ENCODE data around the gene DENND4A. TPM values are rescaled to one million over a fixed set of nuclear protein-coding genes. Genes with fewer than 3 reads are reported as not detected.

Gene DENND4A
- total and polyA plus RNA-seq, 2 donors (not counting 1 experiment from before 2014, with no cell fraction given) = 24.4 to 103 TPM

DNA sequence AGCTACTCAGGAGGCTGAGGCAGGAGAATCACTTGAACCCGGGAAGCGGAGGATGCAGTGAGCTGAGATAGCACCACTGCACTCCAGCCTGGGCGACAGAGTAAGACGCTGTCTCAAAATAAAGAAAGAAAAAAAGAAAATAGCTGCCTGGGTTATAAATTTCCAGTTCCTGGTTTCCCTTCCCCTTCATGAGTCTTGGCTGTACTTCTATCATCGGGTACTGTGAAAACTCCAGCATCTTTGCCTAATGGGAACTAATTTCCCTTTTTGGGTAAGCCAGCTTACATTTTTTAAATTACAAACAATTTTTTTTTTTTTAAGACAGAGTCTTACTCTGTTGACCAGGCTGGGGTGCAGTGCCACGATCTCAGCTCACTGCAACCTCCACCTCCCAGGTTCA lies 15.0 kb downstream of the DENND4A start:
- Histone ChIP-seq H3K9me3 (ENCODE audit: control extremely low read depth in 1 of 3, control insufficient read depth in 2 of 3, insufficient read depth in 1 of 3, low read length in 2 of 3) (no peaks in the 10 kb centered on the region), H3K79me2 (ENCODE audit: control insufficient read depth, insufficient read depth, low read length) (peaks cover 97% of the 10 kb centered on the region), H3K4me3 (ENCODE audit: control extremely low read depth in 1 of 5, extremely low read depth in 1 of 5, insufficient read depth in 1 of 5, low read depth in 2 of 5, low read length in 4 of 5) (peak overlapping the region in 3 of 5 experiments; percentile 1 to 53 (median 33)), H4K20me1 (ENCODE audit: control insufficient read depth, insufficient read depth, low read length, poor library complexity, severe bottlenecking) (peaks cover 6% of the 10 kb centered on the region), H3K36me3 (replicated peaks in 1 of 2; ENCODE audit: control extremely low read depth in 1 of 2, control insufficient read depth in 1 of 2, extremely low read depth in 1 of 2, insufficient read depth in 2 of 2, low read length in 1 of 2) (peaks cover 5 to 7% of the 10 kb centered on the region in 2 experiments), H3K9ac (ENCODE audit: low read length) (peak overlapping the region; percentile 48), H3K27ac (ENCODE audit: low read length in 2 of 2) (peak overlapping the region; percentile 70 to 87), H3K27me3 (replicated peaks in 1 of 4; ENCODE audit: control extremely low read depth in 1 of 4, control insufficient read depth in 3 of 4, insufficient read depth in 4 of 4, low read length in 3 of 4) (no peaks in the 10 kb centered on the region), H3K4me2 (replicated peaks; ENCODE audit: low read depth, low read length, poor library complexity, severe bottlenecking) (peak overlapping the region; percentile 66), H2AFZ (ENCODE audit: insufficient read depth, low read depth, low read length, poor library complexity, severe bottlenecking) (no peak overlapping the region), H3K4me1 (ENCODE audit: control insufficient read depth in 2 of 2, insufficient read depth in 2 of 2, low read length in 2 of 2) (peaks cover 79 to 96% of the 10 kb centered on the region in 2 donors)
- Mint-ChIP-seq H3K4me3 (peak overlapping the region; percentile 73), H3K4me1 (peaks cover 55% of the 10 kb centered on the region), H3K27ac (peak overlapping the region; percentile 91), H3K9me3 (ENCODE audit: insufficient read depth) (no peaks in the 10 kb centered on the region), H3K27me3 (no peaks in the 10 kb centered on the region)
- DNase-seq (peak; percentile 65), ATAC-seq (ENCODE audit: low read depth) (peak; percentile 41)
- ChIA-PET POLR2A (interaction anchor here (0.8 to 1.0 kb wide), 2 partner anchors 13 to 15 kb away, joined by 3 to 5 read pairs; partner anchors contain the start of gene DENND4A), CTCF (interaction anchor here (0.7 to 1.2 kb wide), 4 partner anchors 9 to 43 kb away, joined by 3 to 5 read pairs (median 4); no protein-coding TSS in a partner anchor)
- intact Hi-C loops (cut with micrococcal nuclease) = loop anchor here (1.0 to 5.0 kb wide), 3 partner anchors 10 to 70 kb away; no protein-coding TSS in a partner anchor
- TF ChIP-seq EZH2 (IDR thresholded peaks at IDR 0.05; ENCODE audit: borderline replicate concordance, insufficient read depth, low read depth, low read length, poor library complexity, severe bottlenecking) = no peak
- TF ChIP-seq, protein P1, sequence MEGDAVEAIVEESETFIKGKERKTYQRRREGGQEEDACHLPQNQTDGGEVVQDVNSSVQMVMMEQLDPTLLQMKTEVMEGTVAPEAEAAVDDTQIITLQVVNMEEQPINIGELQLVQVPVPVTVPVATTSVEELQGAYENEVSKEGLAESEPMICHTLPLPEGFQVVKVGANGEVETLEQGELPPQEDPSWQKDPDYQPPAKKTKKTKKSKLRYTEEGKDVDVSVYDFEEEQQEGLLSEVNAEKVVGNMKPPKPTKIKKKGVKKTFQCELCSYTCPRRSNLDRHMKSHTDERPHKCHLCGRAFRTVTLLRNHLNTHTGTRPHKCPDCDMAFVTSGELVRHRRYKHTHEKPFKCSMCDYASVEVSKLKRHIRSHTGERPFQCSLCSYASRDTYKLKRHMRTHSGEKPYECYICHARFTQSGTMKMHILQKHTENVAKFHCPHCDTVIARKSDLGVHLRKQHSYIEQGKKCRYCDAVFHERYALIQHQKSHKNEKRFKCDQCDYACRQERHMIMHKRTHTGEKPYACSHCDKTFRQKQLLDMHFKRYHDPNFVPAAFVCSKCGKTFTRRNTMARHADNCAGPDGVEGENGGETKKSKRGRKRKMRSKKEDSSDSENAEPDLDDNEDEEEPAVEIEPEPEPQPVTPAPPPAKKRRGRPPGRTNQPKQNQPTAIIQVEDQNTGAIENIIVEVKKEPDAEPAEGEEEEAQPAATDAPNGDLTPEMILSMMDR (IDR thresholded peaks at IDR 0.05) = no peak
- 17% methylated on average over 4 of the region's 6 CpGs for WGBS (ENCODE audit: insufficient coverage)

DNA sequence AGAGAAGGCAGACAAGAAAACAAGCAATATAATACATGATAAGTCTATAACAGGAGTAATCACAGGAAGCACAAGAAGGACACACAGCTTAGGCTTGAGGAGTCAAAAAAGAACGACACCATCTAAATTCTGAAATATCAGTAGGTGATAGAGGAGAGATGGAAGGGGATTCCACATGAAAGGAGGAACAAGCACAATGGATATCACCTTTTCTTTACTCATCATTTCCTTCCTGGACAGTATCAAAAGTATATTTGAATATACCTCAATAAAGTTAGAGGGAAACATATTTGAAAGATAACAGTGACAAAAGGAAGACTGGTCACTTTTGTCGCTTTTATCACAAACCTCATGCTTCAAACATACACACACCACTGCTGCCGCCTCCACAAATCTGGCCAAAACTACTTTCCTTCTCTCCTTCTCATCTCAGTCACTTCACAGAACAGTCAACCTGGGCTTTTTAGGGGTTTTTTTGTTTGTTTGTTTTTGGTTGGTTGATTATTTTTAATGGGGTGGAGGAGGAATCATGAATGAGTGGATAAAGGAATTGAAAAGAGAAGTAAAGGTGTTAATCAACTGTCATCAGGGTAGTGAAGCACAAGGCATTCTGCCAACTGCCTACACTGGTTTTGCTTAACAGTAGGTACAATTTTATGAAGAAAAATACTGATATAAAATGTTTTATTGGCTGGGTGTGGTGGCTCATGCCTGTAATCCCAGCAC lies 18.5 kb downstream of the DENND4A start:
- H3K9me3 Mint-ChIP-seq (ENCODE audit: insufficient read depth) = no peaks in the 10 kb centered on the region
- H3K4me3 Mint-ChIP-seq = peak overlapping the region; percentile 80
- H3K9ac ChIP-seq (ENCODE audit: low read length) = peak overlapping the region; percentile 31
- H3K27me3 Mint-ChIP-seq = no peaks in the 10 kb centered on the region
- peak overlapping the region; percentile 90 to 93 for H3K27ac ChIP-seq (ENCODE audit: low read length in 2 of 2)
- peaks cover 7% of the 10 kb centered on the region for H4K20me1 ChIP-seq (ENCODE audit: control insufficient read depth, insufficient read depth, low read length, poor library complexity, severe bottlenecking)
- POLR2A ChIA-PET = no interaction called here
- DNase-seq (peak; percentile 83), ATAC-seq (ENCODE audit: low read depth) (peak; percentile 62)
- no peak for TF ChIP-seq EZH2 (IDR thresholded peaks at IDR 0.05; ENCODE audit: borderline replicate concordance, insufficient read depth, low read depth, low read length, poor library complexity, severe bottlenecking)
- peaks cover 0 to 9% of the 10 kb centered on the region in 2 experiments for H3K36me3 ChIP-seq (replicated peaks in 1 of 2; ENCODE audit: control extremely low read depth in 1 of 2, control insufficient read depth in 1 of 2, extremely low read depth in 1 of 2, insufficient read depth in 2 of 2, low read length in 1 of 2)
- peaks cover 77% of the 10 kb centered on the region for H3K4me1 Mint-ChIP-seq
- CTCF ChIA-PET = interaction anchor here (1.0 kb wide), 1 partner anchor 91 kb away, joined by 3 read pairs; no protein-coding TSS in a partner anchor
- peak overlapping the region; percentile 54 for H3K4me2 ChIP-seq (replicated peaks; ENCODE audit: low read depth, low read length, poor library complexity, severe bottlenecking)
- no CpG with 5 or more reads among the region's 3 CpGs for WGBS (ENCODE audit: insufficient coverage)
- peaks cover 96% of the 10 kb centered on the region for H3K79me2 ChIP-seq (ENCODE audit: control insufficient read depth, insufficient read depth, low read length)
- no peaks in the 10 kb centered on the region for H3K27me3 ChIP-seq (replicated peaks in 1 of 4; ENCODE audit: control extremely low read depth in 1 of 4, control insufficient read depth in 3 of 4, insufficient read depth in 4 of 4, low read length in 3 of 4)
- intact Hi-C loops (cut with micrococcal nuclease) = loop anchor here (1.0 to 2.0 kb wide), 2 partner anchors 13 to 19 kb away; partner anchors contain the start of gene DENND4A
- peak overlapping the region; percentile 92 for H3K27ac Mint-ChIP-seq
- peaks cover 78 to 88% of the 10 kb centered on the region in 2 donors for H3K4me1 ChIP-seq (ENCODE audit: control insufficient read depth in 2 of 2, insufficient read depth in 2 of 2, low read length in 2 of 2)
- H3K4me3 ChIP-seq (ENCODE audit: control extremely low read depth in 1 of 5, extremely low read depth in 1 of 5, insufficient read depth in 1 of 5, low read depth in 2 of 5, low read length in 4 of 5) = peak overlapping the region in 4 of 5 experiments; percentile 15 to 29 (median 18)
- no peak overlapping the region for H2AFZ ChIP-seq (ENCODE audit: insufficient read depth, low read depth, low read length, poor library complexity, severe bottlenecking)
- no peaks in the 10 kb centered on the region for H3K9me3 ChIP-seq (ENCODE audit: control extremely low read depth in 1 of 3, control insufficient read depth in 2 of 3, insufficient read depth in 1 of 3, low read length in 2 of 3)
